IPS-20b (cell line): ENCODE data around the gene BANF1.

Experiments used
- H3K27ac ChIP-seq: one replicate; pipeline ENCODE4 v1.5.1; 2013; ENCODE audit warnings: low read length
- H3K27me3 ChIP-seq: 2 replicates; pipeline ENCODE4 v1.6.1; 2013; ENCODE audit warnings: mild to moderate bottlenecking, low read length, inconsistent platforms; ENCODE audit not compliant: insufficient read depth
- H3K36me3 ChIP-seq: 2 replicates; pipeline ENCODE4 v1.6.1; 2013; ENCODE audit warnings: low read depth, mild to moderate bottlenecking, inconsistent platforms, low read length, moderate library complexity; ENCODE audit not compliant: insufficient read depth
- H3K4me1 ChIP-seq: 2 replicates; pipeline ENCODE4 v1.6.1; 2013; ENCODE audit warnings: mild to moderate bottlenecking, control low read depth, inconsistent platforms, low read length, moderate library complexity; ENCODE audit not compliant: insufficient read depth
- H3K4me3 ChIP-seq: 2 replicates; pipeline ENCODE4 v1.5.1; 2013; ENCODE audit warnings: mild to moderate bottlenecking, low read length, inconsistent platforms
- H3K9ac ChIP-seq: 2 replicates; pipeline ENCODE4 v1.6.1; 2013; ENCODE audit warnings: low read depth, mild to moderate bottlenecking, inconsistent platforms, low read length, moderate library complexity
- H3K9me3 ChIP-seq: 2 replicates; pipeline ENCODE4 v1.6.1; 2013; ENCODE audit warnings: mild to moderate bottlenecking, low read depth, low read length, inconsistent platforms; ENCODE audit not compliant: insufficient read depth

Gene BANF1

DNA sequence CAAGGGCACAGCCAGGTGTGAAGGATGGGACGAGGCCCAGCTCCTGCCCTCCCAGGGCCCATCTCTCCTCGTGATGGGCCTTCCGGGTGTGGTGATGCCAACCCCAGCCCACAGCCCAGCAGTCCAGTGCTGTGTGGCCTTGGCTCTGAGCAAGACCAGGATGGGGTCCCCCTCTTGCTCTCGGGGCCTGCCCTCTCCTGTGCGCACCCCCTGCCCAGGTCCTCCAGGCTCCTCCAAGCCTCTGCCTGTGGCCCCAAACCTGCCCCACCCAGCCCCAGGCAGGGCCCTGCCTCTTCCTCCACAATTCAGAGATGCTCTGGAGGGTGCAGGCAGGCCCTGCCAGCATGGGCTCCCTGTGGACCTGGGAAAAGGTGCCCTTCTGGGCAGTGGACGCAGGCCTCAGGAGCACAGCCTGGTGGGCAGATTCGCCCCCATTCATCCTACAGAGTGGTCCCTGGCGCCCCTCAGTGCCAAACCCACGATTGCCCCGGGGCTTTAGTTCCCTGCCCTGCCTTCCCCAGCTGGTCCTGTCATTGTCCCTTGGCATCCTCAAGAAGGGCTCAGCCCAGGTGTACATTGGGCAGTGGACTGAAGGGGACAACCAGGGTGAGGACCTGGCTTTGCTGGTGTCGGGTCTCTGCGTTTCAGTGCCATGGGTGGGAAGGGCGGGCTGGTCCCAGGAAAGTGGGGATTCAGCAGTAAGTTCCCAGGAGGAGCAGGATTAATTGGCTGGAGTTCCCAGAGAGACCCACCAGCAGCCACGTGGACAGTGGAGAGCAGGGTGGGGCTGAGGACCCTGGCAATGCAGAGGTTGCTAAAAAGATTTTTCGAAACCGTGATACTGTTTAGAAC is 20.1 kb upstream of the BANF1 start:
- peaks cover 23% of the 10 kb centered on the region for H3K36me3 ChIP-seq
- H3K9me3 ChIP-seq = no peaks in the 10 kb centered on the region
- H3K4me1 ChIP-seq = no peaks in the 10 kb centered on the region
- no peaks in the 10 kb centered on the region for H3K27me3 ChIP-seq
- no peak overlapping the region for H3K9ac ChIP-seq
- no peak overlapping the region for H3K4me3 ChIP-seq
- H3K27ac ChIP-seq = no peak overlapping the region

DNA sequence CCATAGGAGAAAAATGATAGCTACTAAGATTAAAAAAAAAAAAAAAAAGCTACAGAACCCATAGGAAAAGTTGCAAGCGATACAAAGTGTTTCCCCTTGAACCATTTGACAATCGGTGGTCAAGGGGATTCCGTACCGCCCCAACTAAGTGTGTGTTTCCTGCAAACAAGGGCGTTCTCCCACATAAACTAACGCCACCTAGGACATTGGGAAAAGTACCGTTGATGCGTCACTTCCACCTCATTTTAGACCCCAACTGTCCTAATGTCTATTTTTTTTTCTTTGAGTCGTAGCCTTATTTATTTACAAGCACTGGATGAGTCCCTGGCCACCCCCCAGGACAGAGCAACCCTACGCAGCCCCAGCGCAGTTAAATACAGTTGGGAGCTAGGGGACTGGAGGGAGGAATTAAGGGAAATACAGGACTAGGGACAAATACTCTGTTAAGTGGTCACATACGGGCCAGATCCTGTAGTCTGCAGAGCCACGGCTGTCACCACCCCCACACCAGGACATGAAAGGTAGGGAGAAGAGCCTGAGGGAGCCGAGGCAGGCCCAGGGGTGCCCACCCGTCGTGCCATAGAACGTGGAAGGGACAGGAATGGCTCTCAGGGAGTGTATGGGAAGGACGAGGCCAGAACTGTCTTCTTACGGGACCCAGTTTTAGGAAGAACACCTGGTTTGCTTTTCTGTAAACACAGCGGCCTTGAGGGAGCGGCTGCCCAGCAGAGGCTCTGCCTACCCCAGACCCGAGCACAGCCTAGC is 19.3 kb upstream of the BANF1 start:
- Histone ChIP-seq H3K9ac (no peak overlapping the region), H3K4me3 (no peak overlapping the region), H3K4me1 (no peaks in the 10 kb centered on the region), H3K9me3 (no peaks in the 10 kb centered on the region), H3K27ac (no peak overlapping the region), H3K36me3 (peaks cover 15% of the 10 kb centered on the region), H3K27me3 (no peaks in the 10 kb centered on the region)

DNA sequence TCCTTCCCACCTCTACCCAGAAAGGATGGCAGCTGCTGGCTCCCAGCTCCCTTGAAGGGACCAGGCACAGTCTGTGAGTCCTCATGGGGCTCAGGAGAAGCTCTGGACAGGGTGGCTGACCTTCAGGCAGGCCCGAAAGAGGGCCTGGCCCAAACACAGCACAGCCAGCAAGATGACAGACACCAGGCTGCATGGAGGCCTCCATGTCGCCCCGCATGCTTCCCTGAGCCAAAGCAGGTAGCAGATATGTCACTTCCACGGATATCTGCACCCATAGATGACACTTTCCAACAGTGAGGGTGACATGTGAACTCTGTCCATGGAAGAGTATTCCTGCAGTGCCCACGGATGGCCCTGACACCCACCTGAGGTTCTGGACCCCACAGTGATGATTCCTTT is 18.7 kb upstream of the BANF1 start:
- Histone ChIP-seq H3K27me3 (no peaks in the 10 kb centered on the region), H3K36me3 (peaks cover 9% of the 10 kb centered on the region), H3K4me1 (no peaks in the 10 kb centered on the region), H3K9ac (no peak overlapping the region), H3K27ac (no peak overlapping the region), H3K4me3 (no peak overlapping the region), H3K9me3 (no peaks in the 10 kb centered on the region)

DNA sequence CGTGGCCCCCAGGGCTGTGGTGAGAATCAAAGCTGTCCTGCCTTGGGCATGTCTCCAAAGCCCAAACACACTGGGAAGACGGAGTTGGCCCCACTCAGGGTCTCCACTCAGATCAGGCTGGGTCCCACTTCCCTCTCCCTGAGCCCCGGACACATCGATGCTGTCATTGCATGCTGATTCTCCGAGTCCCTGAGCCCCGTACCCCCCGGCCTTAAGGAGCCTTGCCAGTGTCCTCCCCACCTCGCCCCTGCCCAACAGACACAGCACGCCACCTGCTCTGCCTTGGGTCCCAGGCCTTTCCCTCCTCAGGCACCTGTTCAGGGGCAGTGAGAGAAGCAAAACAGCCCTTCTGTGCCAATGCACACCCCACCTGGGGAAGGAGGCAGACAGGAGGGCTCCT is 15.0 kb upstream of the BANF1 start:
- no peak overlapping the region for H3K9ac ChIP-seq
- no peaks in the 10 kb centered on the region for H3K9me3 ChIP-seq
- H3K4me3 ChIP-seq = no peak overlapping the region
- H3K27me3 ChIP-seq = no peaks in the 10 kb centered on the region
- H3K36me3 ChIP-seq = no peaks in the 10 kb centered on the region; the same call in 1 of the 2 replicates
- H3K27ac ChIP-seq = no peak overlapping the region
- no peaks in the 10 kb centered on the region for H3K4me1 ChIP-seq

DNA sequence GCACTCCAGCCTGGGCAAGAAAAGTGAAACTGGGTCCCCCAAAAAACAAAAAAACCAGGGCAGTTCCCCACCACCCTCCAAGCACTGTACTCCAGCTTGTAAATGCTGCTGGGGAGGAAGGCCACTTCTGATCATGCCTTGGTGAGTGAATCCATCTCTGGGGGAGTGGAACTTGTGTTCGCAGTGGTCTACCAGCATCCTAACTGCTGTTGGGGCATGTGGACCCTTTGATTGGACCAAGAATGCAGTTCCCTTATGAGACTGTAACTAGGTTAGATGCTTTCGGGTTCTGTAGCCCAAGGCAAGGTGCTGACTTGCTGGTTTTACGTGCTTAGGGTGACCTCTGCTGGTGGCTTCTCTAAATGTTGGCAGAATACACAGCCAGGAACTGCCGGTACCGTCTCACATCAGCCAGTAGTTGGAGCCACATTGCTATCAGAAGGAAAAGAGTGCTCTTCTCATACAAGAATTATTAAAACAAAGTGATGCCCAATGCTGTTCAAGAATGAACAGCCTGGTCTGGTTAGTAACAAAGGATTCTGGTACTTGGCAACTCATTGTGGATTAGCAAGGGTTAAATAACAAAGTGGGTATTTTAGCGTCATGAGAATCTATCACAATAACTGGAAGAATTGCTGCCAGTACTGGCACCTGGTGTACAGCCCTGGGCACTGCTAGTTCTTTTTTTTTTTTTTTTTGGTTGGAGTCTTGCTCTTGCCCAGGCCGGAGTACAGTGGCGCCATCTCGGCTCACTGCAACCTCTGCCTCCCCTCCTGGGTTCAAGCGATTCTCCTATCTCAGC is 13.3 kb upstream of the BANF1 start:
- Histone ChIP-seq H3K27me3 (no peaks in the 10 kb centered on the region), H3K4me1 (no peaks in the 10 kb centered on the region), H3K9me3 (no peaks in the 10 kb centered on the region), H3K9ac (no peak overlapping the region), H3K36me3 (no peaks in the 10 kb centered on the region; the same call in 1 of the 2 replicates), H3K4me3 (no peak overlapping the region), H3K27ac (no peak overlapping the region)

DNA sequence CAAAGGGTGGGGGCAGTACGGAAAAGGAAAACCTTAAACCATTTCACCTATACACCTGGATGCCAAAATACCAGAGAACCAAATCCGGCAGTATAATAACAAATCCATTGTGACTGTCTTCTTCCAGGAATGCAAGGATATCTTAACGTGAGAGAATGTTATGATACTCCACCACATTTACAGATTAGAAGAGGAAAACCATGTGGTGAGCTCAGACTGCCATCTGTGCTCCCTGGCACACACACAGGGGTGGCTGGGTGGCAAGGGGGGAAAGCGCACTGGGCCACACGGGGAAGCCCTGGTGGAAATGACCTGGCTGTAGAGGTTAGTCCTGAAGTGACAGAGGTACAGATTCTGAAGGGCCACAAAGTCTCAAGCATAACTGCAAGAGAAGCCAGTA is 10.2 kb upstream of the BANF1 start:
- no peak overlapping the region for H3K27ac ChIP-seq
- no peaks in the 10 kb centered on the region for H3K4me1 ChIP-seq
- H3K27me3 ChIP-seq = no peaks in the 10 kb centered on the region
- H3K9ac ChIP-seq = no peak overlapping the region
- H3K4me3 ChIP-seq = no peak overlapping the region
- no peaks in the 10 kb centered on the region for H3K9me3 ChIP-seq
- peaks cover under 1% of the 10 kb centered on the region for H3K36me3 ChIP-seq

DNA sequence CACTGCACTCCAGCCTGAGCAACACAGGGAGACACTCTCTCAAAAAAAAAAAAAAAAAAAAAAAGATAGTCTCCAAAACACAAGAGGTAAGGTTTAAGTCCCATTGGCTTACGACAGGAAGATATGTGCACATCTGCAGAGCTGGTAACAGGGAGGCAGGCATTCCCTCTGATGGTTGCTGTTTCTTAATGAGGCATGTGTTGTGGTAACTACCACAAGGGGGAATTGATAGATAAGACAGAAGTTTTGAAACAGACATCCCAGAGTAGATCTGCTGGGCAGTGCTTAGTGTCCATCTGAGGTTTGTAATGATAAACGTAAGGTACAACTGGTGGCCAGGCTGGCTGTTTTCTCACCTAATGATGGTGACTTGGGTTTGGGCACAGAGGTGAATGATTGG is 5.0 kb upstream of the BANF1 start:
- peaks cover 35% of the 10 kb centered on the region for H3K36me3 ChIP-seq
- no peaks in the 10 kb centered on the region for H3K9me3 ChIP-seq
- H3K27me3 ChIP-seq = no peaks in the 10 kb centered on the region
- H3K4me3 ChIP-seq = no peak overlapping the region
- no peak overlapping the region for H3K9ac ChIP-seq
- H3K4me1 ChIP-seq = no peaks in the 10 kb centered on the region
- H3K27ac ChIP-seq = no peak overlapping the region

DNA sequence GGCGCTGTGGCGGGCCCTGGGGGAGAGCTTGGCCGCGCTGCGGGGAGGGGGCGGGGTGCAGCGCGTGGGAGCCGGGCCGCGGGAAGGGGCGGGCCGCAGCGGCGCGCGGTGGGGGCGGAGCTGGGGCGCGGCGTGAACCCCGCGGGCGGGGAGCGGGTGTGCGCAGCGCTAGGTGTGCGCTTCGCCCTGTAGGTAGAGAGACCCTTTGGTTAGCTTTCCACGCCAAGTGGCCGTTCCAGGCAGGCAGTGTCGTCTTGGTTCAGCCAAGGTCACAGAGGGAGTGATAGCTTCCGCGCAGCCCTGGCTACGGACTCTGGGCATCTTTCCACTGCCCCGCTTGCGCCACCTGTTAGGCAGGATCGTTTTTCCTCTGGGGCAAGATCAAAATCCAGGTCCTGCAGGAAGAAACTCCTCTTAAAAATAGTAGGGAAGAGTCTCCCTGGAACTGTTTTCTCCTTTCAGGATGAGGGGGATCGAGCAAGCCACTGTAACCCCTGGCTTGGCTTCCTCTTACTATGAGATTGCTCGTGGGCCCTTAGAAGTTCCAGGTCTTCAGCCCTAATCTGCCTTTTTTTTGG is 434 bp downstream of the BANF1 start:
- peak overlapping the region; percentile 99 for H3K4me3 ChIP-seq
- no peaks in the 10 kb centered on the region for H3K9me3 ChIP-seq
- H3K27ac ChIP-seq = peak overlapping the region; percentile 95
- peak overlapping the region; percentile 84; the same call in 1 of the 2 replicates for H3K9ac ChIP-seq
- H3K27me3 ChIP-seq = no peaks in the 10 kb centered on the region
- H3K36me3 ChIP-seq = peaks cover 49% of the 10 kb centered on the region
- H3K4me1 ChIP-seq = peaks cover 4% of the 10 kb centered on the region; the same call in 1 of the 2 replicates

DNA sequence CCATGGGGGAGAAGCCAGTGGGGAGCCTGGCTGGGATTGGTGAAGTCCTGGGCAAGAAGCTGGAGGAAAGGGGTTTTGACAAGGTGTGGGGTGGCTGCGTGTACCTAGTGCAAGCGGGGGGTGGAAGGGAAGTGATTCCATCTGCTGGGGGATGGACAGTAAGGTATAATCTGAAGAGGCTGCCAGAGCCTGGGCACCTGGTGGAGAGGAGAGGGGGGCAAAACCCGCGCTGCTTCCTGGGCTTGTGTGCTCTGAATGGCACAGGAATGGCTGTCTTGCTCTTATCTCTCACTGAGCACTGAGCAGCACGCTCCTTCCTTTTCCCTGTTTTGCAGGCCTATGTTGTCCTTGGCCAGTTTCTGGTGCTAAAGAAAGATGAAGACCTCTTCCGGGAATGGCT is 988 bp downstream of the BANF1 start:
- peaks cover 4% of the 10 kb centered on the region; the same call in 1 of the 2 replicates for H3K4me1 ChIP-seq
- no peak overlapping the region for H3K27ac ChIP-seq
- H3K27me3 ChIP-seq = no peaks in the 10 kb centered on the region
- peak overlapping the region; percentile 99 for H3K4me3 ChIP-seq
- peaks cover 43% of the 10 kb centered on the region for H3K36me3 ChIP-seq
- no peaks in the 10 kb centered on the region for H3K9me3 ChIP-seq
- H3K9ac ChIP-seq = peak overlapping the region; percentile 84; the same call in 1 of the 2 replicates

DNA sequence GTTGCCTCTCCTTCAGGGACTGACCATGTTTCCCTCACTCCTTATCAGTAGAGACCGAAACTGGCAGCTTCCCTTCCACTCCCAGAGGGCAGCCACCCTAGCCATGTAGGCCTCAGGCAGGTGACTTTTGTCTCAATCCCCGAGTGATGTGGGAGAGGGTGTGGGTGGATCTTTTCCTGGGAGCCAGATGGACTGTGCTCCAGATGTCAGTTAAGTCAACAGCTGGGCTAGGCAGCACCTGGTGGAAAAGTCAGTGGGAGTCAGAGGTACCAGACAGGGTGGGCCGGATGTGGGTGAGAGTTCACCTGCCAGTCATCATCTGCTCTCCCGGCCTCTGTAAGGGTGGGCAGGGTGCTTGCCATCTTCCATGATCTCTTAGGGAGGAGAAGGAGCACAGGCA is 1.9 kb downstream of the BANF1 start:
- H3K4me3 ChIP-seq = no peak overlapping the region
- H3K9me3 ChIP-seq = no peaks in the 10 kb centered on the region
- H3K4me1 ChIP-seq = peaks cover 4% of the 10 kb centered on the region; the same call in 1 of the 2 replicates
- H3K27me3 ChIP-seq = no peaks in the 10 kb centered on the region
- H3K27ac ChIP-seq = no peak overlapping the region
- peaks cover 34% of the 10 kb centered on the region for H3K36me3 ChIP-seq
- no peak overlapping the region for H3K9ac ChIP-seq
